ENCODE measurements around the gene VRTN. TPM values are rescaled to one million over a fixed set of nuclear protein-coding genes. Genes with fewer than 3 reads are reported as not detected.
A peak's percentile ranks its signal among the peaks of the same experiment; 100 is the strongest.

The VRTN gene
- total RNA-seq, 6 experiments from 2014 or later, result not detected

GRCh38 chr14:74401504-74402241 is 53.4 kb downstream of the VRTN start:
- TF ChIP-seq POLR2A (IDR thresholded peaks at IDR 0.05) (no peak), CTCF (IDR thresholded peaks at IDR 0.05) (no peak)
- Histone ChIP-seq H3K4me3 (no peak overlapping the region), H3K27me3 (no peaks in the 10 kb centered on the region), H3K27ac (no peak overlapping the region), H3K36me3 (no peaks in the 10 kb centered on the region), H3K4me1 (no peaks in the 10 kb centered on the region), H3K9me3 (no peaks in the 10 kb centered on the region)
- peak; percentile 12 to 60 (median 46) for ATAC-seq
- 3% methylated on average over 5 of the region's 12 CpGs for WGBS (ENCODE audit: insufficient coverage, low coverage, low lambda C conversion rate, missing lambda C conversion rate)
- intact Hi-C loops (cut with DNase I), result no loop called here
- peak in 1 of 3 donors; percentile 39 for DNase-seq

DNA sequence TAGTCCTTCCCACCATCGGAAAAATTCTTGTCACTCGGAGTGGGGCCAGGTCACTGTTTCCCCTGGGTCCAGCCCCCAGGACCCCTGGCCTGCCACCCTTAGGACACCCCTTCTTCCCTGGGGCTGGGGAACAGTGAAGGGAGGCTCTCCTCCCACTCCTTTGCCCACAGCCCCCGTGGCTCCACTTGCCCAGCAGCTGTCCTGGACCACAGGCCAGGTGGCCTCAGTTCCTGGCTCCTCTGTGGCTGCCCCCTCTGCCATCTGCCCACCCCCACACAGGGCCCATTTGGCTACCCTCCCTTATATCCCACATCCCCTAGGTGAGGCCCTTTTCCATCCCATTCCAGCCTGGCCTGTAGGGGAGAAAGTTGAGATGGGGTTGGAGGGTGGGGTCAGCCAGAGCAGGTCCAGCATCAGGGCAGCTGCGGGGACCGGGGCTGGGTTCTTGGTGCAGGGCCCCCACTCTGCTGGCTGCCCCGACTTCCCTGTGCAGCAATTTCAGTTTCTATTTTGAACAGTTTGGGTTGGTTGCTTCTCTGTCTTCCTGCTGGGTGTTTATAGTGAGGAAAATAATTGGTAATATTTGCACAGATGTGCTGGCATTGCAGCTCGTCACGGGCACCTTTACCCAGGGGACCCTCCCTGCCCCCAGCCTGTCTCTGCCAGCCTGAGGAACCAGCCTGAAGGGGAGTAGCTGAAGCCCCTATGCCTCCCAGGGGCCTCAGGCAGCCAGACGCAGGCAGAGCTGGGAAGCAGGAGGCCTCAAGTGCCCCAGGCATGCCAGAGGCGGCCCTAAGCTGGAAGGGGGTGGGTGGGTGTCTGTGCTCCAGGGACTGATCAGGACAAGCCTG is 54.4 kb downstream of the VRTN start:
- 37% methylated on average over 3 of the region's 10 CpGs for WGBS (ENCODE audit: insufficient coverage, low coverage, low lambda C conversion rate, missing lambda C conversion rate)
- TF ChIP-seq CTCF (IDR thresholded peaks at IDR 0.05) (no peak), POLR2A (IDR thresholded peaks at IDR 0.05) (no peak)
- DNase-seq (peak in 1 of 3 donors; percentile 43), ATAC-seq (peak in 1 of 4 donors; percentile 19)
- no peaks in the 10 kb centered on the region for H3K9me3 ChIP-seq
- intact Hi-C loops (cut with DNase I), result no loop called here
- H3K27ac ChIP-seq, result no peak overlapping the region
- no peak overlapping the region for H3K4me3 ChIP-seq
- H3K4me1 ChIP-seq, result no peaks in the 10 kb centered on the region
- no peaks in the 10 kb centered on the region for H3K27me3 ChIP-seq
- H3K36me3 ChIP-seq, result no peaks in the 10 kb centered on the region

DNA sequence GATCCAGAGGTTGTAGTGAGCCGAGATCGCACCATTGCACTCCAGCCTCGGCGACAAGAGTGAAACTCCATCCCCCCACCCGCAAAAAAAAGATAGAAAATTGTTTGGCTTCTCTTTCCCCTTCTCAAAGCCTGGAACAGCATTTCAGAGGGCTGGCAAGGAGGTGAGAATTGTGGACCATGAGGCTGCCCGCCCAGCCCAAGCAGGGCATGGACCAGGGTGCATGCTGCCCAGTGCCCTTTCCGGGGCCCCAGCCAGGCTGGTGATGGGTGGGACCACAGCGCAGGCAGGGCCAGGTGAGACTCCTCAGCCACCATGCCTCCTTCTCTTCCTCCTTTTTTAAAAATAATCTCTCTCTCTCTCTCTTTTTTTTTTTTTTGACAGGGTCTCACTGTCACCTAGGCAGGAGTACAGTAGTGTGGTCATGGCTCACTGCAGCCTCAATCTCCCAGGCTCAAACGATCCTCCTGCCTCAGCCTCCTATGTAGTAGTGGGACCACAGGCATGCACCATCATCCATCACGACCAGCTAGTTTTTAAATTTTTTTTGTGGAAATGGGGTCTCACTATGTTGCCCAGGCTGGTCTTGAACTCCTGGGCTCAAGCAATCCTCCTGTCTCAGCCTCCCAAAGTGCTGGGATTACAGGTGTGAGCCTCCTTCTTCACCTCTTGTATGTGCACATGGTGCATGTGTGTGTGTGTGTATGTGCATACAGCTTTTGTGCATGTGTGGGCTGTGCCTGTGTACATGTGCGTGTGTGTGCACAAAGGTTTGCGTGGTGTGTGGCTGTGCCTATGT is 55.5 kb downstream of the VRTN start:
- DNase-seq, result no peak
- no peak overlapping the region for H3K27ac ChIP-seq
- WGBS (ENCODE audit: insufficient coverage, low coverage, low lambda C conversion rate, missing lambda C conversion rate), result 68% methylated on average over 7 of the region's 12 CpGs

More for the DNA sequence above, 55.5 kb downstream of the VRTN start:
- Histone ChIP-seq H3K4me1 (no peaks in the 10 kb centered on the region), H3K9me3 (no peaks in the 10 kb centered on the region), H3K27me3 (no peaks in the 10 kb centered on the region), H3K4me3 (no peak overlapping the region), H3K36me3 (no peaks in the 10 kb centered on the region)
- intact Hi-C loops (cut with DNase I), result no loop called here
- ATAC-seq, result no peak
- TF ChIP-seq POLR2A (IDR thresholded peaks at IDR 0.05), result no peak
- TF ChIP-seq CTCF (IDR thresholded peaks at IDR 0.05), result no peak
